ENCODE results near the gene ATP8B3. TPM values are rescaled to one million over a fixed set of nuclear protein-coding genes. Genes with fewer than 3 reads are reported as not detected.

ATP8B3 gene
- total RNA-seq, 4 donors from 2014 or later: 0.30 to 1.2 (median 0.66) TPM

GRCh38 chr19:1855828-1856255, 43.8 kb upstream of the ATP8B3 start:
- intact Hi-C loops (cut with DNase I; ENCODE audit: low total_unique reads): no loop called here
- no peak for TF ChIP-seq CTCF (IDR thresholded peaks at IDR 0.05)
- no peak for TF ChIP-seq POLR2A (IDR thresholded peaks at IDR 0.05)
- no peak overlapping the region for H3K4me3 ChIP-seq (ENCODE audit: low read depth, poor library complexity, severe bottlenecking)
- 9 to 13% methylated on average over 7 to 13 of the region's 13 CpGs for WGBS, 2 donors
- DNase-seq (ENCODE audit: low spot score in 2 of 2): no peak

- DNase-seq (ENCODE audit: low spot score in 2 of 2): peak; percentile 91 to 98
- 7 to 14% methylated on average over 24 to 28 of the region's 33 CpGs for WGBS, 2 donors
- no peak overlapping the region for H3K4me3 ChIP-seq (ENCODE audit: low read depth, poor library complexity, severe bottlenecking)
- intact Hi-C loops (cut with DNase I; ENCODE audit: low total_unique reads): no loop called here
- TF ChIP-seq POLR2A (IDR thresholded peaks at IDR 0.05): no peak
- TF ChIP-seq CTCF (IDR thresholded peaks at IDR 0.05): no peak
Observed at GRCh38 chr19:1855040-1855827, 43.2 kb upstream of the ATP8B3 start.

GRCh38 chr19:1854542-1855039, 42.5 kb upstream of the ATP8B3 start:
- DNase-seq (ENCODE audit: low spot score in 2 of 2): peak; percentile 70 to 94
- WGBS, 2 donors: 48 to 49% methylated on average over 37 of the region's 37 CpGs
- TF ChIP-seq POLR2A (IDR thresholded peaks at IDR 0.05): no peak
- intact Hi-C loops (cut with DNase I; ENCODE audit: low total_unique reads): no loop called here
- no peak overlapping the region for H3K4me3 ChIP-seq (ENCODE audit: low read depth, poor library complexity, severe bottlenecking)

- TF ChIP-seq CTCF (IDR thresholded peaks at IDR 0.05) (no peak), POLR2A (IDR thresholded peaks at IDR 0.05) (no peak)
- H3K4me3 ChIP-seq (ENCODE audit: low read depth, poor library complexity, severe bottlenecking): no peak overlapping the region
- intact Hi-C loops (cut with DNase I; ENCODE audit: low total_unique reads): no loop called here
- no peak for DNase-seq (ENCODE audit: low spot score in 2 of 2)
- WGBS, 2 donors: 56 to 58% methylated on average over 10 to 16 of the region's 16 CpGs
Observed at GRCh38 chr19:1854039-1854541, 42.0 kb upstream of the ATP8B3 start.

GRCh38 chr19:1853295-1854038, 41.4 kb upstream of the ATP8B3 start:
- WGBS, 2 donors: 23 to 26% methylated on average over 17 to 26 of the region's 27 CpGs
- TF ChIP-seq POLR2A (IDR thresholded peaks at IDR 0.05) (no peak), CTCF (IDR thresholded peaks at IDR 0.05) (peak in 2 of 3 donors; percentile 63 to 80)
- intact Hi-C loops (cut with DNase I; ENCODE audit: low total_unique reads): no loop called here
- peak; percentile 79 to 95 for DNase-seq (ENCODE audit: low spot score in 2 of 2)
- H3K4me3 ChIP-seq (ENCODE audit: low read depth, poor library complexity, severe bottlenecking): no peak overlapping the region

GRCh38 chr19:1852581-1853128, 40.6 kb upstream of the ATP8B3 start:
- no peak for TF ChIP-seq CTCF (IDR thresholded peaks at IDR 0.05)
- TF ChIP-seq POLR2A (IDR thresholded peaks at IDR 0.05): no peak
- DNase-seq (ENCODE audit: low spot score in 2 of 2): no peak
- 51 to 54% methylated on average over 8 to 9 of the region's 9 CpGs for WGBS, 2 donors
- no peak overlapping the region for H3K4me3 ChIP-seq (ENCODE audit: low read depth, poor library complexity, severe bottlenecking)
- intact Hi-C loops (cut with DNase I; ENCODE audit: low total_unique reads): no loop called here
